KOPT-K1 (cell line): ENCODE measurements around the gene CYP26A1.

ENCODE experiments used
- H3K27ac ChIP-seq: fragments of 200-600 bp; sonication (generic); 2 replicates; pipeline ENCODE4 v1.5.1; 2016; ENCODE audit warnings: antibody characterized with exemption, mild to moderate bottlenecking, low read depth, low read length; ENCODE audit not compliant: poor library complexity, severe bottlenecking
- H3K36me3 ChIP-seq: fragments of 200-600 bp; sonication (generic); 2 replicates; pipeline ENCODE4 v1.5.1; 2017; ENCODE audit warnings: antibody characterized with exemption, mild to moderate bottlenecking, low read length, moderate library complexity; ENCODE audit not compliant: insufficient read depth
- H3K9me3 ChIP-seq: fragments of 200-600 bp; sonication (generic); 2 replicates; pipeline ENCODE4 v1.5.1; 2017; ENCODE audit warnings: antibody characterized with exemption, low read length, mild to moderate bottlenecking; ENCODE audit not compliant: insufficient read depth, poor library complexity, severe bottlenecking

Gene CYP26A1

GRCh38 chr10:93110472-93111146 is 36.9 kb downstream of the CYP26A1 start:
- no peak overlapping the region for H3K27ac ChIP-seq
- H3K9me3 ChIP-seq, result no peaks in the 10 kb centered on the region
- H3K36me3 ChIP-seq, result no peaks in the 10 kb centered on the region

GRCh38 chr10:93113042-93113441 is 39.3 kb downstream of the CYP26A1 start:
- Histone ChIP-seq H3K9me3 (no peaks in the 10 kb centered on the region), H3K36me3 (no peaks in the 10 kb centered on the region), H3K27ac (no peak overlapping the region)

- Histone ChIP-seq H3K9me3 (no peaks in the 10 kb centered on the region), H3K27ac (peak overlapping the region; percentile 16), H3K36me3 (no peaks in the 10 kb centered on the region)
Observed at GRCh38 chr10:93115661-93116383, 42.1 kb downstream of the CYP26A1 start.

GRCh38 chr10:93121311-93121710 is 47.6 kb downstream of the CYP26A1 start:
- Histone ChIP-seq H3K27ac (no peak overlapping the region), H3K36me3 (no peaks in the 10 kb centered on the region), H3K9me3 (peaks cover 10% of the 10 kb centered on the region)

- Histone ChIP-seq H3K36me3 (no peaks in the 10 kb centered on the region), H3K9me3 (peaks cover 17% of the 10 kb centered on the region), H3K27ac (no peak overlapping the region)
Observed at GRCh38 chr10:93123766-93124165, 50.1 kb downstream of the CYP26A1 start.

GRCh38 chr10:93124580-93125318 is 51.1 kb downstream of the CYP26A1 start:
- H3K9me3 ChIP-seq, result peaks cover 21% of the 10 kb centered on the region
- no peaks in the 10 kb centered on the region for H3K36me3 ChIP-seq
- H3K27ac ChIP-seq, result no peak overlapping the region

- Histone ChIP-seq H3K27ac (no peak overlapping the region), H3K9me3 (peaks cover 21% of the 10 kb centered on the region), H3K36me3 (no peaks in the 10 kb centered on the region)
Observed at GRCh38 chr10:93125966-93126365, 52.3 kb downstream of the CYP26A1 start.

GRCh38 chr10:93126483-93127052 is 52.9 kb downstream of the CYP26A1 start:
- no peaks in the 10 kb centered on the region for H3K36me3 ChIP-seq
- peaks cover 21% of the 10 kb centered on the region for H3K9me3 ChIP-seq
- no peak overlapping the region for H3K27ac ChIP-seq
